Small intestine (tissue), 7 donors: ENCODE measurements around the gene PEAK3. TPM values are rescaled to one million over a fixed set of nuclear protein-coding genes. Genes with fewer than 3 reads are reported as not detected.

ENCODE experiments used
- DNase-seq, 2 donors: peaks; one replicate each; pipeline versions ENCODE4 v3.0.0 to v3.0.0-alpha.2; 2013
- FAIRE-seq: peaks from 2 replicates; lab custom pipeline; 2012; peaks lifted over from hg19 to GRCh38; lab: Jason Lieb, UNC
- H3K27ac ChIP-seq, 3 donors: one replicate each; pipeline ENCODE4 v1.5.1; 2013; ENCODE audit warnings: low read length in 2 of 3, mild to moderate bottlenecking in 2 of 3, control low read depth in 1 of 3, inconsistent platforms in 1 of 3, low read depth in 1 of 3, moderate library complexity in 1 of 3
- H3K27me3 ChIP-seq, 3 donors: one replicate each; pipeline ENCODE4 v1.6.1; 2013; ENCODE audit warnings: low read length in 3 of 3, inconsistent platforms in 1 of 3; ENCODE audit not compliant: control insufficient read depth in 3 of 3, insufficient read depth in 3 of 3
- H3K36me3 ChIP-seq, 3 donors: one replicate each; pipeline ENCODE4 v1.6.1; 2013; ENCODE audit warnings: low read length in 3 of 3, inconsistent platforms in 1 of 3, low read depth in 1 of 3, mild to moderate bottlenecking in 1 of 3, moderate library complexity in 1 of 3; ENCODE audit not compliant: control insufficient read depth in 3 of 3, insufficient read depth in 2 of 3
- H3K4me1 ChIP-seq, 3 donors: one replicate each; pipeline ENCODE4 v1.6.1; 2013; ENCODE audit warnings: low read length in 2 of 3, inconsistent platforms in 1 of 3, low read depth in 1 of 3, mild to moderate bottlenecking in 1 of 3, moderate library complexity in 1 of 3; ENCODE audit not compliant: control insufficient read depth in 3 of 3, insufficient read depth in 2 of 3
- H3K4me3 ChIP-seq, 3 donors: one replicate each; pipeline ENCODE4 v1.5.1; 2013; ENCODE audit warnings: low read length in 3 of 3, control low read depth in 1 of 3, inconsistent platforms in 1 of 3, low read depth in 1 of 3, mild to moderate bottlenecking in 1 of 3, moderate library complexity in 1 of 3
- H3K9me3 ChIP-seq, 2 donors: one replicate each; pipeline ENCODE4 v1.6.1; 2013; ENCODE audit warnings: low read depth in 1 of 2, low read length in 1 of 2; ENCODE audit not compliant: control insufficient read depth in 2 of 2, insufficient read depth in 1 of 2
- WGBS, 3 donors: extraction: QIAGEN DNeasy Blood & Tissue Kit; methylation state at CpG; one replicate each; pipeline ENCODE4 v1.1.7; 2013; 5-methylcytosine and 5-hydroxymethylcytosine counted together
- polyA plus RNA-seq, 4 donors: library from polyadenylated mRNA; stranded (reverse) in 3 of 4; unstranded in 1 of 4; fragments of 200-250 nt in 3 of 4; fragments of 120-200 nt in 1 of 4; gene quantifications; one replicate each; pipeline versions ENCODE4 v1.2.1 to v1.2.3, GENCODE V29; 2013
- donor health status: healthy with polysubstance abuse.
- donor health status: control.
- donor health status: control.
- donor health status: Bipolar disorder and iron deficiency.
- donor health status: healthy.

The PEAK3 gene
- polyA plus RNA-seq, 4 donors, result 0.25 to 0.54 (median 0.46) TPM; not detected in 1

DNA sequence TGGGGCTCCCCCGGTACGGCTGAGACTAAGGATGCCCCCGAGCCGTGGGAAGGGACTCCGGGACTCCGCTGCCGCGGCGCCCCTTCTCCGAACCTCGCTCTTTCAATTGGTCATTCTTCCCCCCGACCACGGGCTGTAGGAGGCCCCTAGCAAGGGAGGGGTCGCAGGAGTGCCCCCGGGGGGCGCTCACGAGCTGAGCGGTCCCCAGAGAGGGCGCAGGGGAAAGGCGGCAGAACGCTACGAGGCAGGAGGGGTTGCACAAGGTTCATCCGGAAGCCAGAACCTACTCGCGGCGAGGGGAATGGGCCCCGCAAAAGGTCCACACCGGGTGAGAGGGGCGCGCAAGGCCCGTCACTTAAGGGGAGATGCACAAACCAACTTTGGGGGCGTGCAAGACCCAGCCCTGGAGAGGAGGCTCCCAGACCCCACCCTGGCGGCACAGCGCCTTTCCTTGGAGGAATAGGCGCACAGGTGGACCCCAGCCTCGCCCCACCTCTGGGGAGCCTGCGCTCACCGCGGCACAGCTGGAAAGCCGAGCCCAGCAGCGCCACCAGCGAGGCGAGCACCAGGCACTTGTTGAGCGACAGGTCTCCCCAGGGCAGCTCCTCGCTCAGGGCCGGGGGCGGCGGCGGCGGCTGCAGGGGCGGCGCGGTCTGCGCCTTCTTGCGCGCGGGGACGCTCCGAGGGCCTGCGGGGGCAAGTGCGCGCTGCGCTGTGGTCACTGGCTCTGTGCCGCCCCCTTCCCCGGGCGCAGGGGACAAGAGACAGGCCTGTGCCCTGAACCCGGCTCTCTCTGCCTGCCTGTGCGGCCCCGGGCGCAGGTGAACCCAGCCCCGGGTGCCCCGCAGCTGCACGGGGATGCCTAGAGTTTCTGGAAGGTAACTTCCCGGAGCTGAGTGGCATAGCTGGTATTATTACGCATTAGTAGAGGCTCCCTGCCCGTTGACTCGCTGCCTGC is 28.6 kb downstream of the PEAK3 start:
- DNase-seq, result peak in 1 of 2 donors; percentile 59
- 4 to 9% (median 6%) methylated on average over 73 to 77 of the region's 77 CpGs for WGBS, 3 donors
- Histone ChIP-seq H3K27ac (no peak overlapping the region), H3K4me3 (peak overlapping the region; percentile 16 to 32 (median 19)), H3K4me1 (peaks cover 0 to 29% (median 0%) of the 10 kb centered on the region in 3 donors), H3K9me3 (no peaks in the 10 kb centered on the region), H3K36me3 (peaks cover 0 to 12% (median under 1%) of the 10 kb centered on the region in 3 donors), H3K27me3 (peaks cover 24 to 67% (median 28%) of the 10 kb centered on the region in 3 donors)
- no peak for FAIRE-seq

DNA sequence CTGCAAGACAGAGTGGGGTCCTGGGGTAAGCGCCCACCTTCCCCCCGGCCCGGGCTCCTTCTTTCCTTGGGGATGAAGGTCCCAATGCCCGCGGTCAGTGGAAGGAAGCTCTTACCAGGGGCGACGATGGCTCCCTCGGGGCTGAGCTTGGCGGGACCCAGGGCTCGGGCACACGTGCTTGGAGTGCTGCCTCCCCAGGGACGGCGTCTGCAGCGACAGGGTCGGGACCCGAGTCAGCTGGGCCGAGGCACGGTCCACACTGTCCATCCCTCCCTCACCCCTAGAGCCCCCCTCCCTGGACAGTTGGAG is 29.2 kb downstream of the PEAK3 start:
- Histone ChIP-seq H3K36me3 (peaks cover 4 to 18% (median 7%) of the 10 kb centered on the region in 3 donors), H3K27ac (no peak overlapping the region), H3K4me3 (peak overlapping the region in 2 of 3 donors; percentile 16 to 32), H3K27me3 (peaks cover 24 to 67% (median 28%) of the 10 kb centered on the region in 3 donors), H3K9me3 (no peaks in the 10 kb centered on the region), H3K4me1 (peaks cover 0 to 29% (median 0%) of the 10 kb centered on the region in 3 donors)
- WGBS, 3 donors, result 2 to 6% (median 6%) methylated on average over 5 to 18 of the region's 18 CpGs
- FAIRE-seq (no peak), DNase-seq (no peak)

DNA sequence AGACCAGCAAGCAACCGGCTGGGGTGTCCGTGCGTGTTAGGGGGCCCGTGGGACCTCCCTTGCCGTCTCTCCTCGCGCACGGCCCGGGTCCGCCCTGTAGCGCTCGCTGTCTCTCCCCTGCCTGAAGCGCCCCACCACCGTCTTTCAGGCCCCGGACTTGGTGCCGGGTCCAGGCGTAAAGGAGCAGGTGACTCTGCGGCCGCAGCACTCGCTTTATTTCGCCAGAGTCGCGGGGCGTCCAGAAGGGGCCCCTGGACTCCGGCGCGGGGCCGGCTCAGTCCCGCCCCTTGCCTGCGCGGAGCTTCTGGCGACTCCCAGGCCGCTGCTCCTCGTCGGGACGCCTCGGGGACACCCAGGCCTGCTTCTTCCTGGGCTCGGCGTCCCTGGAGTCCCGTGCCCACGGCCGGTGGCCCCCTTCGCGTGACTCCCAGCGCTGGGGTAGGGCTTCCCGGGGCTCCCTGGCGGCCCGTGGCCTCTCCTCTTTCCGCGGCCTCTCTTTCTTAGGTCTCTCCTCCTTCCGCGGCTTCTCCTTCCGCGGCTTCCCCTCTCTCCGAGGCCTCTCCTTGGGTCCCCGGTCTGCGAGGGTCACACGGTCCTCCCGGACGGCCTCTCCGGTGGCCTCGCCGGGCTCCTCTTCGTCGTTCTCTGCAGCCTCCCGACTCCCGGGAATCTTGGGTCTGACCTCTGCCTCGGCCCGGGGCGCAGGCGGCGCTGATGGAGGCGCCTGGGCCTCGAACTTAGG is 29.7 kb downstream of the PEAK3 start:
- H3K4me3 ChIP-seq, result peak overlapping the region in 1 of 3 donors; percentile 32
- H3K4me1 ChIP-seq, result peaks cover 0 to 29% (median 0%) of the 10 kb centered on the region in 3 donors
- FAIRE-seq, result no peak
- H3K27ac ChIP-seq, result no peak overlapping the region
- 5 to 6% (median 5%) methylated on average over 51 to 74 of the region's 74 CpGs for WGBS, 3 donors
- DNase-seq, result peak in 1 of 2 donors; percentile 66
- H3K27me3 ChIP-seq, result peaks cover 24 to 67% (median 28%) of the 10 kb centered on the region in 3 donors
- H3K9me3 ChIP-seq, result no peaks in the 10 kb centered on the region
- peaks cover 6 to 23% (median 10%) of the 10 kb centered on the region in 3 donors for H3K36me3 ChIP-seq

DNA sequence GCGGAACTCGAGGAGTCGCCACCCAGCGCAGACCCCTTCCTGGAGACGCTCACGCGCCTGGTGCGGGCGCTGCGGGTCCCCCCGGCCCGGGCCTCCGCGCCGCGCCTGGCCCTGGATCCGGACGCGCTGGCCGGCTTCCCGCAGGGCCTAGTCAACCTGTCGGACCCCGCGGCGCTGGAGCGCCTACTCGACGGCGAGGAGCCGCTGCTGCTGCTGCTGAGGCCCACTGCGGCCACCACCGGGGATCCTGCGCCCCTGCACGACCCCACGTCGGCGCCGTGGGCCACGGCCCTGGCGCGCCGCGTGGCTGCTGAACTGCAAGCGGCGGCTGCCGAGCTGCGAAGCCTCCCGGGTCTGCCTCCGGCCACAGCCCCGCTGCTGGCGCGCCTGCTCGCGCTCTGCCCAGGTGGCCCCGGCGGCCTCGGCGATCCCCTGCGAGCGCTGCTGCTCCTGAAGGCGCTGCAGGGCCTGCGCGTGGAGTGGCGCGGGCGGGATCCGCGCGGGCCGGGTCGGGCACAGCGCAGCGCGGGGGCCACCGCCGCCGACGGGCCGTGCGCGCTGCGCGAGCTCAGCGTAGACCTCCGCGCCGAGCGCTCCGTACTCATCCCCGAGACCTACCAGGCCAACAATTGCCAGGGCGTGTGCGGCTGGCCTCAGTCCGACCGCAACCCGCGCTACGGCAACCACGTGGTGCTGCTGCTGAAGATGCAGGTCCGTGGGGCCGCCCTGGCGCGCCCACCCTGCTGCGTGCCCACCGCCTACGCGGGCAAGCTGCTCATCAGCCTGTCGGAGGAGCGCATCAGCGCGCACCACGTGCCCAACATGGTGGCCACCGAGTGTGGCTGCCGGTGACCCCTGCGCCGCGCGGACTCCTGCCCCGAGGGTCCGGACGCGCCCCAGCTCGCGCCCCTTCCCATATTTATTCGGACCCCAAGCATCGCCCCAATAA is 30.6 kb downstream of the PEAK3 start:
- no peak overlapping the region for H3K27ac ChIP-seq
- H3K4me1 ChIP-seq, result peaks cover 0 to 29% (median 0%) of the 10 kb centered on the region in 3 donors
- 4 to 5% (median 5%) methylated on average over 86 to 125 of the region's 125 CpGs for WGBS, 3 donors
- peak in 1 of 2 donors; percentile 67 for DNase-seq
- peaks cover 13 to 32% (median 14%) of the 10 kb centered on the region in 3 donors for H3K36me3 ChIP-seq
- H3K9me3 ChIP-seq, result no peaks in the 10 kb centered on the region
- FAIRE-seq, result no peak
- peaks cover 24 to 67% (median 28%) of the 10 kb centered on the region in 3 donors for H3K27me3 ChIP-seq
- H3K4me3 ChIP-seq, result peak overlapping the region in 1 of 3 donors; percentile 32

DNA sequence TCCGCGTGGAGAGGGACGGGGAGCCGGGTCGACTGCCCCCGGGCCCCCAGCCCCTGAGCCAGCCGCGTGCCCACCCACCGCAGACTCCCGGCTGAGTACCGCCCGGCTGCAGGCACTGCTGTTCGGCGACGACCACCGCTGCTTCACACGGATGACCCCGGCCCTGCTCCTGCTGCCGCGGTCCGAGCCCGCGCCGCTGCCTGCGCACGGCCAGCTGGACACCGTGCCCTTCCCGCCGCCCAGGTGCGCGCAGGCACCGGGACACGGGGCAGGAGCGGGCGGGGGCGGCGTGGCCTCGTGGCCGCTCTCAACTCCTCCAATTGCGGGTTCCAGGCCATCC is 31.2 kb downstream of the PEAK3 start:
- Histone ChIP-seq H3K36me3 (peaks cover 18 to 38% (median 19%) of the 10 kb centered on the region in 3 donors), H3K4me3 (peak overlapping the region in 1 of 3 donors; percentile 32), H3K4me1 (peaks cover 0 to 29% (median 0%) of the 10 kb centered on the region in 3 donors), H3K9me3 (no peaks in the 10 kb centered on the region), H3K27me3 (peaks cover 24 to 60% (median 28%) of the 10 kb centered on the region in 3 donors), H3K27ac (no peak overlapping the region)
- FAIRE-seq, result no peak
- 0 to 8% (median 7%) methylated on average over 8 to 40 of the region's 40 CpGs for WGBS, 3 donors
- no peak for DNase-seq

DNA sequence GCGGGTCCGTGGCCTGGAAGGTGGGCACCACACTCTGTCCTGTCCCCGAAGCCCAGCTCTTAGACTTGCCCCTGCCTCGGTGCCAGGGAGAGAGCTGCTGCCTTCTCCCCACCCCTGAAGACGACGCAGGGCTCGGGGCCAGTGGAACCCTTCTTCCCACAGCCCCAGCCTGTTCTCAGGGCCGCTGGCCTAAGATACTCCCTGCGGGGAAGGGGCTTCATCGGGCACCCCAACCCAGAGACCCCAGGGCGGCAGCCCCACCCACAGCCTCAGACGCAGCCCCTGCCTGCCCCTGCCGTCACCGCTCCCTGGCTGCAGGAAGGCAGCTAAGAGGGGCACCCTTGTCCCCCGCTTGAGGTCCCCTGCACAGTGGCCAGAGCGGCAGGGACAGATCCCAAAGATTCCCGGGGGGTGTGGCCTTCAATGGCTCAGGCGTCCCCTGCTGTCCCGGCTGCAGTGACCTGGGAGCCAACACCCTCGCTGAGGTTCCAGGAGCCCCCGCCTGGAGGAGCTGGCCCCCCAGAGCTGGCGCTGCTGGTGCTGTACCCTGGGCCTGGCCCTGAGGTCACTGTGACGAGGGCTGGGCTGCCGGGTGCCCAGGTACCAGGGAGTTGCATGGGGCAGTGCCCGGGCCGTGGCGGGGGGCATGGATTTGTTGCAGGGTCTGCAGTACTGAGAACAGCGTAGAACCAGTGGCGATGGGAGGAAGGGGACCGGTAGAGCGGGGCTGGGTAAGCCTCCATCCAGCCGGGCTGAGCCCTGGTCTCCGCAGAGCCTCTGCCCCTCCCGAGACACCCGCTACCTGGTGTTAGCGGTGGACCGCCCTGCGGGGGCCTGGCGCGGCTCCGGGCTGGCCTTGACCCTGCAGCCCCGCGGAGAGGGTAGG is 31.9 kb downstream of the PEAK3 start:
- H3K36me3 ChIP-seq, result peaks cover 22 to 44% (median 25%) of the 10 kb centered on the region in 3 donors
- no peak overlapping the region for H3K4me3 ChIP-seq
- FAIRE-seq (no peak), DNase-seq (no peak)
- no peak overlapping the region for H3K27ac ChIP-seq
- WGBS, 3 donors, result 17 to 24% (median 20%) methylated on average over 38 to 43 of the region's 43 CpGs
- no peaks in the 10 kb centered on the region for H3K9me3 ChIP-seq
- H3K27me3 ChIP-seq, result peaks cover 24 to 55% (median 28%) of the 10 kb centered on the region in 3 donors
- peaks cover 0 to 29% (median 0%) of the 10 kb centered on the region in 3 donors for H3K4me1 ChIP-seq
